HG03139 (cell line): Measurements from ENCODE around the gene FOXM1.

Source experiments
- ATAC-seq: cut with Tn5 transposase; IDR thresholded peaks from one replicate; pipeline ENCODE4 v1.9.1; 2021; ENCODE audit not compliant: unreplicated experiment

Gene FOXM1

GRCh38 chr12:2877047-2877952 lies at the start of gene FOXM1, which contains the start of gene RHNO1:
Gene FOXM1, minus strand, starts transcription at chr12:2877174. Its CDS starts 2,696 bp downstream, at chr12:2874478.
Gene RHNO1, plus strand, starts transcription at chr12:2877223. Its CDS starts 8,144 bp downstream, at chr12:2885367.
- ATAC-seq: peak; percentile 78

GRCh38 chr12:2925322-2925995 lies 48.5 kb upstream of the FOXM1 start:
- no peak for ATAC-seq

GRCh38 chr12:2924019-2924418 lies 47.0 kb upstream of the FOXM1 start:
- no peak for ATAC-seq

- ATAC-seq: no peak
These were observed 46.1 kb upstream of the FOXM1 start for GRCh38 chr12:2923057-2923456.

- ATAC-seq: no peak
These were observed 45.4 kb upstream of the FOXM1 start for GRCh38 chr12:2922329-2922728.

- ATAC-seq: no peak
These were observed 42.3 kb upstream of the FOXM1 start for GRCh38 chr12:2919249-2919648.

- ATAC-seq: no peak
These were observed 35.2 kb upstream of the FOXM1 start for GRCh38 chr12:2912216-2912575.

GRCh38 chr12:2904260-2904659 lies 27.3 kb upstream of the FOXM1 start:
- no peak for ATAC-seq

- no peak for ATAC-seq
These were observed 25.4 kb upstream of the FOXM1 start for GRCh38 chr12:2902272-2902880.

- ATAC-seq: no peak
These were observed 23.7 kb upstream of the FOXM1 start for GRCh38 chr12:2900642-2901041.

- no peak for ATAC-seq
These were observed 20.4 kb upstream of the FOXM1 start for GRCh38 chr12:2897418-2897817.

- ATAC-seq: no peak
These were observed 18.5 kb upstream of the FOXM1 start for GRCh38 chr12:2895511-2895910.

- no peak for ATAC-seq
These were observed 18.1 kb upstream of the FOXM1 start for GRCh38 chr12:2895051-2895451.

- ATAC-seq: no peak
These were observed 16.0 kb upstream of the FOXM1 start for GRCh38 chr12:2893007-2893406.

GRCh38 chr12:2892246-2892645 lies 15.3 kb upstream of the FOXM1 start:
- no peak for ATAC-seq

GRCh38 chr12:2891240-2892053 lies 14.5 kb upstream of the FOXM1 start:
- peak; percentile 19 for ATAC-seq

- peak; percentile 93 for ATAC-seq
These were observed 13.6 kb upstream of the FOXM1 start, which contains the start of gene TULP3 for GRCh38 chr12:2890388-2891239. Gene TULP3, plus strand, starts transcription at chr12:2890891. Its CDS starts 57 bp downstream, at chr12:2890948.

- no peak for ATAC-seq
These were observed 13.0 kb upstream of the FOXM1 start for GRCh38 chr12:2890001-2890387.

GRCh38 chr12:2886768-2887450 lies 9.9 kb upstream of the FOXM1 start:
- no peak for ATAC-seq
